ENCODE results near the gene TRPM4. TPM values are rescaled to one million over a fixed set of nuclear protein-coding genes. Genes with fewer than 3 reads are reported as not detected.
"Not testable (repeated sequence)": the region's sequence is repeated elsewhere in the genome, so short reads cannot be mapped to it uniquely, and the experiment has no call there.

Gene TRPM4
- total RNA-seq, 2 donors from 2014 or later: 24.4 to 30.6 TPM

DNA sequence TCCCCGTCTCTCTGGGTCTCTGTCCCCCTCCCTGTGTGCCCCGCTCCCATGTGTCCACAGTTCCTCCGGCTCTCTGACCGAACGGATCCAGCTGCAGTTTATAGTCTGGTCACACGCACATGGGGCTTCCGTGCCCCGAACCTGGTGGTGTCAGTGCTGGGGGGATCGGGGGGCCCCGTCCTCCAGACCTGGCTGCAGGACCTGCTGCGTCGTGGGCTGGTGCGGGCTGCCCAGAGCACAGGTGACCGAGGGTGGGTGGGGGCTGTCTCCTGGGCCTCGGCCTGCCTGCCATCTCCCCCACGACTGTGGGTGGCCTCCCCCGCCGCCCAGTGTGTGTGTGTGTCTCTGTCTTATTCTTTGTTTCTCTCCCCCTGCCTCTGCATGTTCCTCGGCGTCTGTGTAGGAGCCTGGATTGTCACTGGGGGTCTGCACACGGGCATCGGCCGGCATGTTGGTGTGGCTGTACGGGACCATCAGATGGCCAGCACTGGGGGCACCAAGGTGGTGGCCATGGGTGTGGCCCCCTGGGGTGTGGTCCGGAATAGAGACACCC is 10.3 kb downstream of the TRPM4 start:
- ATAC-seq (no peak), DNase-seq (no peak)

DNA sequence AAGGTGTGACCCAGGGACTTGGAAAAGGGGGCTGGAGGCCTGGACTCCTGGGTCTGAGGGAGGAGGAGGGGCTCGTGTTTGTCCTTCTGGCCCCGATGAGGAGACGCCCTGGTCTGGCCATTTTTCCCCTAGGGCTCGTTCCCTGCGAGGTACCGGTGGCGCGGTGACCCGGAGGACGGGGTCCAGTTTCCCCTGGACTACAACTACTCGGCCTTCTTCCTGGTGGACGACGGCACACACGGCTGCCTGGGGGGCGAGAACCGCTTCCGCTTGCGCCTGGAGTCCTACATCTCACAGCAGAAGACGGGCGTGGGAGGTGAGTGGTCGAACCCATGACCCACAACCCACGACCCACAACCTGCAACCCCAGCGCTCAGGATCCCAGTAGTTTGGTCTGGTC is 10.8 kb downstream of the TRPM4 start:
- ATAC-seq (no peak), DNase-seq (no peak)
- intact Hi-C loops (cut with DNase I): no loop called here

More for the DNA sequence above, 10.3 kb downstream of the TRPM4 start:
- intact Hi-C loops (cut with DNase I): no loop called here

DNA sequence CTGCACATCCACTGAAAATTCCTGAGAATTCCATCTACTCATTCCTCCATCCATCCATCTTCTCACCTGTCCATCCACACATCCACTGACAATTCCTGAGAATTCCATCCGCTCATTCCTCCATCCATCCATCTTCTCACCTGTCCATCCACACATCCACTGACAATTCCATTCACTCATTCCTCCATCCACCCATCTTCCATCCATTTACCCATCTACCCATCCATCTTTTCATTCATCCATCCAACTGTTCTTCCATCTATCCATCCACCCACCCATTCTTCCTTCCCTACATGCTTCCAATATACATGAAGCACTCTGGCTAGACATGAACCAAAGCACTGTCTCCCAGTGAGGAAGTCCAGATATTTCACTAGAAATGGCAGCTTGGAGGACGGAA is 15.6 kb downstream of the TRPM4 start:
- intact Hi-C loops (cut with DNase I): no loop called here
- DNase-seq: no peak

DNA sequence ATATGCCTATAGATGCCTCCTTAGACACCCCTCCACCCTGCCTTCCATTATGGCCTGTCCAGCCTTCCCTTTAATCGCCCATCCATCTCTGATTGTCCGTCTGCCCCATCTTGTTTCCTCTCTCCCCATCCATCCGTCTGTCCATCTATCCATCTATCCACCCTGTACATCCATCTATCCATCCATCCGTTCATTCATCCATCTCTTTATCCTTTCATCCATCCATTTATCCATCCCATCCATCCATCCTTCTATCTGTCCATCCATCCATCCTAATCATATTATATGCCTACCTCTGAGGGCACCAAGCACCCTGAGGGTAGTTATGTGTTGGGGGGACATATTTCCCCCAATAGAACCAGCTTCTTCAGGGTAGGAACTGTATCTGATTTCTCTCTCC is 23.1 kb downstream of the TRPM4 start:
- no peak for DNase-seq
- intact Hi-C loops (cut with DNase I): no loop called here
- ATAC-seq: no peak

More for the DNA sequence above, 15.6 kb downstream of the TRPM4 start:
- no peak for ATAC-seq

DNA sequence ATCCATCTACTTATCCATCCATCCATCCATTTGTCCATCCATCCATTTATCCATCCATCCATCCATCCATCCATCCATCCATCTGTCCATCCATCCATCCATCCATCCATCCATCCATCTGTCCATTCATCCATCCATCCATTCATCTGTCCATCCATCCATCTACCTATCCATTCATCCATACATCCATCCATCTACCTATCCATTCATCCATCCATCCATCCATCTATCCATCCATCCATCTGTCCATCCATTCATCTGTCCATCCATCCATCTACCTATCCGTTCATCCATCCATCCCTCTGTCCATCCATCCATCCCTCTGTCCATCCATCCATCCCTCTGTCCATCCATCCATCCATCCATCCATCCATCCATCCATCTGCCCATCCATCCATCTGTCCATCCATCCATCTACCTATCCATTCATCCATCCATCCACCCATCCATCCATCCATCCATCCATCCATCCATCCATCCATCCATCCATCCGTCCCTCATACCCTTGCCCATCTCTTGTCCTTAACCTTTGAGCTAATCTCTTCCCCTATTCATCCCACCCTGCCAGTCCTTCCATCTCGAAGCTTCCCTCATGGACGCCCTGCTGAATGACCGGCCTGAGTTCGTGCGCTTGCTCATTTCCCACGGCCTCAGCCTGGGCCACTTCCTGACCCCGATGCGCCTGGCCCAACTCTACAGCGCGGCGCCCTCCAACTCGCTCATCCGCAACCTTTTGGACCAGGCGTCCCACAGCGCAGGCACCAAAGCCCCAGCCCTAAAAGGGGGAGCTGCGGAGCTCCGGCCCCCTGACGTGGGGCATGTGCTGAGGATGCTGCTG is 24.6 kb downstream of the TRPM4 start:
- ATAC-seq; intact Hi-C loops (cut with DNase I); DNase-seq: not testable (repeated sequence)

DNA sequence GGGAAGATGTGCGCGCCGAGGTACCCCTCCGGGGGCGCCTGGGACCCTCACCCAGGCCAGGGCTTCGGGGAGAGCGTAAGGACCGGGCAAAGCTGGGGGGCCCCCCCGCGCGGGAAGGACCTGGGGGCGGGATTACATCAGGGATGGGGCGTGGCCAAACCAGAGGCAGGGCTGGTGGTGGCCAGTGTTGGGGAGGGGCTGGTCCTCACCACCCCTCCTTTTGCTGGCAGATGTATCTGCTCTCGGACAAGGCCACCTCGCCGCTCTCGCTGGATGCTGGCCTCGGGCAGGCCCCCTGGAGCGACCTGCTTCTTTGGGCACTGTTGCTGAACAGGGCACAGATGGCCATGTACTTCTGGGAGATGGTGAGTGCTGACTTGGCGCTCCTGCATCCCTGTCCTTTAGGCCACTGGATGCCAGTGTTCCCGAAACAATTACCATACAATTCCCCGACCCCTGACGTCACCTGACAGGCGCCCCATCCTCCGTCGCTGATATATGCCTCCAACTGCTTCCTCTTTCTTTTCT is 25.3 kb downstream of the TRPM4 start:
- ATAC-seq (peak in 1 of 2 donors; percentile 29), DNase-seq (no peak)
- intact Hi-C loops (cut with DNase I): no loop called here

DNA sequence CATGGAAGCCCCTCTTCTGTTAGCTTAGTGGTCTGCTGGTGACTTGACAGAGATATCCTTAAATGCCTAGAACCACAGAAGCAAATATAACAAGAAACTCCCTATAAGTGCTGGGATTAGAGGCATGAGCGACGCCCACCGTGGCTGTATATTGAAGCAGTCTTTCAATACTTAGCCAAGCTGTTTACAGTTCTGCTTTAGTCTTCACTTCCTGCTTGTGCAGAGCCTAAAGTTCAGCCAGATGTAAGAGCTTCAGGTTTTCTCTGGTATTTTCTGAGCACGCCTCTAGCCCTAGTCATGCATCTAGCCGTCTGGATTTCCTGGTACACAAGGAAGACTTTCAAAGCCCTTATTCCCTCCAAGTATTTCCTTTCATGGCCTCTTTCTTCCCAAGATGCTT is 28.5 kb downstream of the TRPM4 start:
- intact Hi-C loops (cut with DNase I): no loop called here
- DNase-seq (no peak), ATAC-seq (no peak)

DNA sequence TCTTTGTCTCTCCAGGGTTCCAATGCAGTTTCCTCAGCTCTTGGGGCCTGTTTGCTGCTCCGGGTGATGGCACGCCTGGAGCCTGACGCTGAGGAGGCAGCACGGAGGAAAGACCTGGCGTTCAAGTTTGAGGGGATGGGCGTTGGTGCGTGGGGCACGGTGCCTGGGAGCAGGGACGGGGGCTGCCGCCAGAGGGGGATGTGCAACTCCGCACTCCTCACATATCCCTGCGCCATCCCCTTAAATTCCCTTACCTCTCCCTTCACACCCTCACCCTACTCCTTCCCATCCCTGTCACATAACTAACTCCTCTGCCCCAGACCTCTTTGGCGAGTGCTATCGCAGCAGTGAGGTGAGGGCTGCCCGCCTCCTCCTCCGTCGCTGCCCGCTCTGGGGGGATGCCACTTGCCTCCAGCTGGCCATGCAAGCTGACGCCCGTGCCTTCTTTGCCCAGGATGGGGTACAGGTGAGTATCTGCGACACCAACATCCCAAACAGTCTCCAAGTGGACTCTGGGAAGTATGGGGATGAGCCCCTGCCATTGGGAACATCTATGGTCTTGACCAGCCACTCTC is 31.1 kb downstream of the TRPM4 start:
- no peak for DNase-seq
- no peak for ATAC-seq

DNA sequence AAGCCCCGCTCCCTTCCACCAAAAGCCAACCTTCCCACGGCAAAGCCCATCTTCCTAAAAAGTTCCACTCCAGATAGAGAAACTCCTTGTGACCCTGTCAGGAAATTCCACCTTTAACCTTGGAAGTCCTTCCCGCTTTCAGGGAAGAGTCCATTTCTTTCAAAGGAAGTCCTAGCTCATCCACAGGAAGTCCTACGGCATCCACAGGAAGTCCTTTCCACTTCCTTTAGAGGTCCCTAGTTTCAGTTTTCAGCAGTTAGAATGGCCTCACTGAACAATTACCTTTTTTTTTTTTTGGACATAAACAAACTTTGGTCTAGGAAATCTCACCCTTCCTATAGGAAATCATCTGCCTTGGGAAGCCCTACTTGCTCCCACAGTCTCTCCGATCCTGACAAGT is 31.7 kb downstream of the TRPM4 start:
- ATAC-seq: no peak
- intact Hi-C loops (cut with DNase I): no loop called here

More for the DNA sequence above, 31.1 kb downstream of the TRPM4 start:
- intact Hi-C loops (cut with DNase I): no loop called here

DNA sequence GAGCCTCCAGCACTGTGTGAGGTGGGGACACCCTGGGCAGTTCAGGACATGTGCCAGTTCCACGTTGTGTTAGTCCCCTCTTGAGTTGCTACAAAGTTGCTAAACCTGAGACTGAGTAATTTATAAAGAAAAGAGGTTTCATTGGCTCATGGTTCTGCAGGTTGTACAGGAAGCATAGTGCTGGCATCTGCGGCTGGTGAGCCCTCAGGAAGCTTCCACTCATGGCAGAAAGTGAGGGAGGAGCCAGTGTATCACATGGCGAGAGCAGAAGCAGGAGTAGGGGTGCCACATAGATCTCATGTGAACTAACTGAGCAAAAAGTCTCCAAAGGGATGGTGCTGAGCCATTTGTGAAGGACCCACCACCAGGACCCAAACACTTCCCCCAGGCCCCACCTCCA is 33.2 kb downstream of the TRPM4 start:
- no peak for ATAC-seq
- DNase-seq: no peak
- intact Hi-C loops (cut with DNase I): no loop called here

More for the DNA sequence above, 31.7 kb downstream of the TRPM4 start:
- DNase-seq: no peak

DNA sequence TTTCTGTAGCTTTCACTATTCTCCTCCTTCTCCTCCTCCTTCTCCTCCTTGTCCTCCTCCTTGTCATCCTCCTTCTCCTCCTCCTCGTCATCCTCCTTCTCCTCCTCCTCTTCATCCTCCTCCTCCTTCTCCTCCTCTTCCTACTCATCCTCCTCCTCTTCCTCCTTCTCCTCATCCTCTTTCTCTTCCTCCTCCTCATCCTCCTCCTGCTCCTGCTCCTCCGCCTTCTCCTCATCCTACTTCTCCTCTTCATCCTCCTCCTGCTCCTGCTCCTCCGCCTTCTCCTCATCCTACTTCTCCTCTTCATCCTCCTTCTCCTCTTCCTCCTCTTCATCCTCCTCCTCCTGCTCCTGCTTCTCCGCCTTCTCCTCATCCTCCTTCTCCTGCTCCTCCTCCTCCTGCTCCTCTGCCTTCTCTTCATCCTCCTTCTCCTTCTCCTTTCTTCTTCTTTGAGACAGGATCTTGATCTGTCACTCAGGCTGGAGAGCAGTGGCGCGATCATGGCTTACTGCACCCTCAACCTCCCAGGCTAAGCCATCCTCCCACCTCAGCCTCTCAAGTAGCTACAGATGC is 36.3 kb downstream of the TRPM4 start:
- no peak for DNase-seq
- intact Hi-C loops (cut with DNase I): no loop called here
- no peak for ATAC-seq

DNA sequence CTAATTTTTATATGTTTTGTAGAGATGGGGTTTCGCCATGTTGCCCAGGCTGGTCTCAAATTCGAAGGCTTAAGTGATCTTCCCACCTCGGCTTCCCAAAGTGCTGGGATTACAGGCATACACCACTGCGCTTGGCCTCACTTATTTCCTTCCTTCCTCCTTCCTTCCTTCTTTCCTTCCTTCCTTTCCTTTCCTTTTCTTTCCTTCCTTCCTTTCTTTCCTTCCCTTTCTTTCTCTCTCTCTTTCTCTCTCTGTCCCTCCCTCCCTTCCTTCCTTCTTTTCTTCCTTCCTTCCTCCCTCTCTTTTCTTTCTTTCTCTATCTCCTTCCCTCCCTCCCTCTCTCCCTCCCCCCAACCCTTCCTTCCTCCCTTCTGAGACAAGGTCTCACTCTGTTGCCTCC is 36.8 kb downstream of the TRPM4 start:
- DNase-seq (no peak), ATAC-seq (no peak)
- intact Hi-C loops (cut with DNase I): no loop called here

DNA sequence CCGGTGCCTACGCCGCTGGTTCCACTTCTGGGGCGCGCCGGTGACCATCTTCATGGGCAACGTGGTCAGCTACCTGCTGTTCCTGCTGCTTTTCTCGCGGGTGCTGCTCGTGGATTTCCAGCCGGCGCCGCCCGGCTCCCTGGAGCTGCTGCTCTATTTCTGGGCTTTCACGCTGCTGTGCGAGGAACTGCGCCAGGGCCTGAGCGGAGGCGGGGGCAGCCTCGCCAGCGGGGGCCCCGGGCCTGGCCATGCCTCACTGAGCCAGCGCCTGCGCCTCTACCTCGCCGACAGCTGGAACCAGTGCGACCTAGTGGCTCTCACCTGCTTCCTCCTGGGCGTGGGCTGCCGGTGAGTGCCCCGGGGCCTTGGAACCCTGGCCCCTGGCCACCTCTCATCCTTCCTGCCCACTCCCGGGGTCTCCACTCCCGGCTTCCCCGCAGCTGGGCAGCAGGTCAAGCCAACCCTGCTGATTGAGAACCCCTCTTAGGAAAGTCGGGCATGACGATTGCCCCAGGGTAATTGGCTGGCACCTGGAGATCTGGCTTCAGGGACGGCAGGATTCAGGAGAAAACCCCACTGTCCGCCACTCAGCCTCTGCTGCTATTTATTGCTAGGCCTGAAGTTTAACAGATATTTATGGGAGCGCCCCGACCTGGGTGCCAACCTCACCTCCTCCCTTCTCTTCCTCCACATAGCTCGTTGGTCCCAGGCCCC is 39.1 kb downstream of the TRPM4 start:
- intact Hi-C loops (cut with DNase I): loop anchor here in 1 of 2 donors (5.0 kb wide), 1 partner anchor 99 kb away; no protein-coding TSS in a partner anchor
- peak; percentile 74 to 88 for ATAC-seq
- peak; percentile 31 for DNase-seq

DNA sequence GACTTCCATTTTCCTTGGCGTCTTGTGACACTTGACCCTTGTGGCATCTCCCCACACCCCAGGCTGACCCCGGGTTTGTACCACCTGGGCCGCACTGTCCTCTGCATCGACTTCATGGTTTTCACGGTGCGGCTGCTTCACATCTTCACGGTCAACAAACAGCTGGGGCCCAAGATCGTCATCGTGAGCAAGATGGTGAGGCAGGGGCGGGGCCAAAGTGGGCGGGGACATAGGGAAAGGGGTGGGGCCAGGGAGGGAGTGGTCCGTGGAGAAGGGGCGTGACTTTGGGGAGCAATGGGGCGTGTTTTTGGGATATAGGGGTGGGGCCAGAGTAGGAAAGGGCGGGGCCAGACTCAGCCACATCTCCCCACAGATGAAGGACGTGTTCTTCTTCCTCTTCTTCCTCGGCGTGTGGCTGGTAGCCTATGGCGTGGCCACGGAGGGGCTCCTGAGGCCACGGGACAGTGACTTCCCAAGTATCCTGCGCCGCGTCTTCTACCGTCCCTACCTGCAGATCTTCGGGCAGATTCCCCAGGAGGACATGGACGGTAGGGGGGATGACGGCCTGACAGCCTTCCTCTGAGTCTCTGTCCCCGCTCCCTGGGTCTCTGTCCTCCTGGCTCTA is 42.8 kb downstream of the TRPM4 start:
- DNase-seq (no peak), ATAC-seq (peak; percentile 31 to 34)
- intact Hi-C loops (cut with DNase I): loop anchor here (5.0 to 10.0 kb wide), 2 partner anchors 98 to 196 kb away; no protein-coding TSS in a partner anchor

DNA sequence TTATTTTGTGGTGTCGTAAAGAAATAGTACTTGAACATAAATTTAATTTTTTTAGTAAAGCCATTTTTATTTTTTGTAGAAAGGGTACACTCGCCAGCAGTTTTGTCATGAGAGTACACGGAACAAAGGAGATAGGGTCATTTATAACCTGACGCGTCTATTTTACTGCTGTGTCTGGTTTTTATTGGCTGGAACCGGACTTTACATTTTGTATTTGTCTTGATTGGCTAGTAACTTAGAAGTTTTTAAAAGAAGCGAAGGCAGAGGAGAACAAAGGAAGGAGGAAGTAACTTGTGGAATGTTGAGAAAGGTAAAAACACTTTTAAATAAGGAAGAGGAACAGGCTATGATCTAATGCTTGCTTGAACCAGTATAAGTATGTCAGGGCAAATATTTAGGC is 43.5 kb downstream of the TRPM4 start:
- DNase-seq (no peak), ATAC-seq (no peak)
- intact Hi-C loops (cut with DNase I): loop anchor here (5.0 to 10.0 kb wide), 2 partner anchors 99 to 196 kb away; no protein-coding TSS in a partner anchor

DNA sequence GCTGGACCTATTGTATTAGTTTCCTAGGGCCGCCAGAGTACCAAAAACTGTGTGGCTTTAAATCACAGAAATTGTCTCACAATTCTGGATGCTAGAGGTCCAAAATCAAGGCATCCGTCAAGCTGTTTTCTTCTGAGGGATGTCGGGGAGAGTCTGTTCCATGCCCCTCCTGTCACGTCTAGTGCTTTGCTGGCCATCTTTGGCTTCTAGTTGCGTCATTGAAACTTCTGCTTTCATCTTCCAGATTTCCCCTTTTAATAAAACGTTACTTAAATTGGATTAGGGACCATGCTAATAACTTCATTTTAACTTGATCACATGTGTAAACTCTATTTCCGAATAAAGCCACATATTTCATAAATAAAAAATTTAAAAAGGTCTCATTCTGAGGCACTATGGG is 47.5 kb downstream of the TRPM4 start:
- DNase-seq (no peak), ATAC-seq (no peak)
- intact Hi-C loops (cut with DNase I): loop anchor here in 1 of 2 donors (5.0 to 10.0 kb wide), 2 partner anchors 133 to 200 kb away; partner anchors contain the start of gene KCNA7

DNA sequence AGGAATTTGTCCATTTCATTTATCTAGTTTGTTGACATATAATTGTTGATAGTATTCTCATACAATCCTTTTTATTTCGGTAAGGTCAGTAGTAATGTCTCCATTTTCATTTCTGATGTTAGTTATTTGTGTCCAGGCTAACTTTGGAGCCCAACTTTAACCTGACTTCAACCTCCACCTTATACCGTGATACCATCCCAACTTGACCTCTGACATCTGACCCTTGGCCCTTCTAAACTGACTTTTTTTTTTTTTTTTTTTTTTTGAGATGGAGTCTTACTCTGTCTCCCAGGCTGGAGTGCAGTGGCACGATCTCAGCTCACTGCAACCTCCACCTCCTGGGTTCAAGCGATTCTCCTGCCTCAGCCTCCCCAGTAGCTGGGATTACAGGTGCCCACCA is 51.9 kb downstream of the TRPM4 start:
- ATAC-seq, DNase-seq: not testable (repeated sequence)
- intact Hi-C loops (cut with DNase I): loop anchor here in 1 of 2 donors (5.0 to 10.0 kb wide), 2 partner anchors 137 to 205 kb away; partner anchors contain the start of gene KCNA7
